Measurements from ENCODE around the gene PPP4R2.

- TF ChIP-seq CTCF (conservative IDR thresholded peaks at IDR 0.05): no peak
- TF ChIP-seq EZH2 (IDR thresholded peaks at IDR 0.05; ENCODE audit: low read depth): no peak
These were observed 59.0 kb downstream of the PPP4R2 start for GRCh38 chr3:73055583-73055982.
